ENCODE results near the gene IFNLR1. TPM values are rescaled to one million over a fixed set of nuclear protein-coding genes. Genes with fewer than 3 reads are reported as not detected.

IFNLR1 gene
- total RNA-seq (2014; rRNA removed; shearing (Covaris generic); ENCODE audit: low replicate concordance), result 17.7 and 18.1 TPM in 2 replicates

DNA sequence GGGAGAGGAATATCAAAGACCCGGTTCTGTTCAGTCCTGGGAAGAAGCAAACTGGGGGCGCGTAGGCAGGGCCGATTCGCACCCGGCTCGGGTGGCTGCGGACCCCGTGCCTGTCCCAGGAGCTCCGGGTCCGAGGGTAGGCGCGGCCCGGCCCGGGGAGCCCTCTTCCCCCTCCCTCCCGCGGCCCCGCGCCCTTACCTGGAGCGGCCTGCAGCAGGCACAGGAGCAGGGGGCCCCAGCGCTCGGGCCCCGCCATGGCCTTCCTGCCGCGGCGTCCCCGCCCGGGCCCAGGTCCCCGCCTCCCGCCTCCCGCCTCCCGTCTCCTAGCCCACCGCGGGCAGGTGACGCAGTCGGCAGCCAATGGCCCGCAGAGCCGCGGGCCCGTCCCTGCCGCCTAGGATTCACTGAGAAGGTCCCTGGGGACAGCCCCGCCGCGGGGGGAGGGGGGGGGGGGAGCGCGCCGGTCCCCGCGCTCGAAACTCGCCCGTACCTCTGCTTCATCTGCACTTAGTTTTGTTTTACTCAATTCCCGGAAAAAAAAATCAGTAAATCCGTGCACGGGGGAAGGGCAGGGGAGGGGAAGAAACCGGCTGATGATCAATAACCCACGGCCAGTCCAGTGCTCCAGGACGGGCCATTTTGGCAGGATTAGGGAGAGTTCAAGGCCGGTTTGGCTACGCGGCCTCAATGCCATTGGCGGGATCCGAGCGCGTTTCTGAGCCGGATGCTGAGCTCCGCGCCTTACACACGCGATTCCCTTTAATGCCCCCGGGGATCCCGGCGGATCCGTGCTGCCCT is at the start of gene IFNLR1:
IFNLR1 (minus strand) TSS at position 297 of the 798 bp plus-strand sequence; CDS start at position 256, 41 bp downstream.
- Histone ChIP-seq H3K4me1 (ENCODE audit: low read length) (peaks cover 79% of the 10 kb centered on the region), H3K27ac (ENCODE audit: low read length) (peak within 1 kb of the TSS; percentile 99), H4K20me1 (ENCODE audit: insufficient read depth, low read depth, low read length) (no peaks in the 10 kb centered on the region), H3K9ac (ENCODE audit: low read length) (peak within 1 kb of the TSS; percentile 92), H2AFZ (ENCODE audit: low read length) (peak within 1 kb of the TSS; percentile 80; the same call in 1 of the 2 replicates), H3K9me2 (replicated peaks; ENCODE audit: insufficient read depth, low read length) (no peaks in the 10 kb centered on the region), H3K9me3 (ENCODE audit: low read length) (no peaks in the 10 kb centered on the region), H3K79me2 (ENCODE audit: low read length) (peaks cover 34% of the 10 kb centered on the region), H3K4me3 (ENCODE audit: low read length) (peak within 1 kb of the TSS; percentile 84), H3K36me3 (ENCODE audit: insufficient read depth, low read length) (no peaks in the 10 kb centered on the region), H3K27me3 (ENCODE audit: low read length) (no peaks in the 10 kb centered on the region), H3K4me2 (ENCODE audit: low read depth, low read length, poor library complexity, severe bottlenecking) (peak within 1 kb of the TSS; percentile 95)
- peak; percentile 87 for DNase-seq

DNA sequence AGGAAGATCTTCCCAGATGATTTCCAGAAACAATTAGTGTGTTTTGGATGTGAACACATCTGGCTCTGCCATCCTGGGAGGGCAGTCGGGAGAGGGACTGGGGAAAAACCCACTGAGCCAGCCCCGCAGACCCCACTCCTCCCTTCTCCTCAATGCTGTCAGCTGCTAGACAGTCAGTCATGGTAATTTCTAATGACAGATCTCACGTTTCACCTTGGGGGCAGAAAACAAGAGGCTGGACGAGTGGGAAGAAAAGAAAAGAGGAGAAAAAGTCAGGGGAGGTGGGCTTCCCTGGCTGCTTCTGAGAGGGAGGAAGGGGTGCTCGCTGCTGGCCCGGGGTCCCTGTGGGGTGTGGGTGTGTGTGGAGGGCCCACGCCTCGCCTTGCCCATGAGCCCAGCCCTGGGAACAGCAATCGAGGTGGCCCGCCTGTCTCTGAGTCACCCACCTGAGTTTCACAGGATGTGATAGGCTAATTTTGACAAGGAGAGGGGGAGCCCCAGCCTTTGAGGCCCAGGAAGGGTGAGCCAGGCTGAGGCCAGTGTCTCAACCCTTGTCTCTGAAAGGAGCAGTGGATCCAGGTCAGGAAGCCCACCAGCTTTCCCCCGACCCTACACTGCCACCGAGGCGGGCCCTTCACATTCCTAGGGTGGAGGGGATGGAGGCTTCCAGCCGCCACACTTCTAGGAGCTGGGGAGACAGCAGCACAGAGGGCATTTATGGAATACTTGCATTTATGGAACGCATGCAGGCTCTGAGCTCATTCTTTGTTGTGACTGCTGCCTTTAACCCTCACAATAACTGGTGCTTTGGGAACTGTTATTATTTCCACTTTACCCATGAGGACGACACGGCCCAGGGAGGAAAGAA is 49.1 kb upstream of the IFNLR1 start:
- no peak for DNase-seq
- Histone ChIP-seq H3K36me3 (ENCODE audit: insufficient read depth, low read length) (no peaks in the 10 kb centered on the region), H3K79me2 (ENCODE audit: low read length) (no peaks in the 10 kb centered on the region), H3K4me2 (ENCODE audit: low read depth, low read length, poor library complexity, severe bottlenecking) (no peak overlapping the region), H3K4me1 (ENCODE audit: low read length) (no peaks in the 10 kb centered on the region), H3K9ac (ENCODE audit: low read length) (no peak overlapping the region), H3K27me3 (ENCODE audit: low read length) (no peaks in the 10 kb centered on the region), H3K9me3 (ENCODE audit: low read length) (no peaks in the 10 kb centered on the region), H3K27ac (ENCODE audit: low read length) (no peak overlapping the region), H4K20me1 (ENCODE audit: insufficient read depth, low read depth, low read length) (no peaks in the 10 kb centered on the region), H2AFZ (ENCODE audit: low read length) (no peak overlapping the region), H3K4me3 (ENCODE audit: low read length) (no peak overlapping the region), H3K9me2 (replicated peaks; ENCODE audit: insufficient read depth, low read length) (no peaks in the 10 kb centered on the region)

DNA sequence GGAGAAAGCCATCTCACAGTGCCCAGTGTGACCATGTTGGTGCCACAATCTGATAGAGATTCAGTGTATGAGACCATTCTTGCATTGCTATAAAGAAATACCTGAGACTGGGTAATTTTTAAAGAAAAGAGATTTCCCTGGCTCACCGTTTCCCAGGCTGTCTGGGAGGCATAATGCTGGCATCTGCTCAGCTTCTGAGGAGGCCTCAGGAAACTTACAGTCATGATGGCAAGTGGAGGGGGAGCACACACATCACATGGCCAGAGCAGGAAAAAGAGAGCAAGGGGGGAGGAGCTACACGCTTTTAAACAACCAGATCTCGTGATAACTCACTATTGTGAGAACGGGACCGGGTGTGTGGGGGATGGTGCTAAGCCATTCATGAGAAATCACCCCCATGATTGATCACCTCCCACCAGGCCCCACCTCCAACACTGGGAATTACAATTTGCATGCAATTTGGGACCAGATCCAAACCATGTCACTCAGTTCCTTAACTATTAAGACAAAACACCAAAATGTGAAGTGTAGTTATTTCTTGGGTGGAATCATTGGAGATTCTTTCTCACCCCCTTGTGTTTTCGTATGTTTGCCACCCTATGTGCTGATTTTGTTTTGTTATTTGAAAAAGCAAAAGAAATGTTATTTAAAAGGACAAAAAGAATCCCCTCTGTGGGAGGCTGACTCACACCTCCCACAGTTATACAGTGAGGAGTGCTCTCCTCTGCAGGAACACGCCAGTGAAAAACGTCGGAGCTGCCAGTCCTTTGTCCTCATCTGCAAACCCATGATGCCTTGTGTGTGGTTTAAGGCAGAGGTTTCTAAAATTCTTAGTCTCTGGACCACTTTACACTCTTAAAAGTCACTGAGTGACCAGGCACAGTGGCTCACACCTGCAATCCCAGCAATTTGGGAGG is 46.9 kb upstream of the IFNLR1 start:
- H3K9me2 ChIP-seq (replicated peaks; ENCODE audit: insufficient read depth, low read length), result no peaks in the 10 kb centered on the region
- H3K9me3 ChIP-seq (ENCODE audit: low read length), result no peaks in the 10 kb centered on the region
- no peaks in the 10 kb centered on the region for H3K79me2 ChIP-seq (ENCODE audit: low read length)
- H3K4me2 ChIP-seq (ENCODE audit: low read depth, low read length, poor library complexity, severe bottlenecking), result no peak overlapping the region
- H4K20me1 ChIP-seq (ENCODE audit: insufficient read depth, low read depth, low read length), result no peaks in the 10 kb centered on the region
- H3K9ac ChIP-seq (ENCODE audit: low read length), result no peak overlapping the region
- no peak overlapping the region for H3K27ac ChIP-seq (ENCODE audit: low read length)
- no peak overlapping the region for H2AFZ ChIP-seq (ENCODE audit: low read length)
- H3K4me3 ChIP-seq (ENCODE audit: low read length), result no peak overlapping the region
- DNase-seq, result no peak
- no peaks in the 10 kb centered on the region for H3K27me3 ChIP-seq (ENCODE audit: low read length)
- H3K36me3 ChIP-seq (ENCODE audit: insufficient read depth, low read length), result no peaks in the 10 kb centered on the region
- no peaks in the 10 kb centered on the region for H3K4me1 ChIP-seq (ENCODE audit: low read length)

DNA sequence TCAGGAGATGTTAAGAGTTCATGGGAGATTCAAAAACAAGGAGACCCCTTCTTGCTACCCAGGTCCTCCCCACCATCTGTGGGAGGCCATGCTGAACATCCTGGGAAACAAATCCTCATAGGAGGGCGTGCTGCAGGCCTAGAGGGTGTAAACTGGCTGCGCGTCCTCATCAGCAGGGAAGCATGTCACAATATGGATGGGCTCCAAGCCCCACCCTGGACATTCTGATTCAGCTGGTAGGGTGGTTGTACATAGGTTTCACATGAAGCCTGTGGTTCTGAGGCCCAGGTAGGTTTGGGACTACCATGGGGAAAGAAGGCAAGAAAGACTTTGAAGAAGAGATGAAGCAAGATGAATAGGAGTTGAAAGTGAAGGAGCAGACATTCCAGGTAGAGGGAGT is 44.6 kb upstream of the IFNLR1 start:
- Histone ChIP-seq H3K36me3 (ENCODE audit: insufficient read depth, low read length) (no peaks in the 10 kb centered on the region), H3K4me1 (ENCODE audit: low read length) (no peaks in the 10 kb centered on the region), H3K27ac (ENCODE audit: low read length) (no peak overlapping the region), H4K20me1 (ENCODE audit: insufficient read depth, low read depth, low read length) (no peaks in the 10 kb centered on the region), H3K4me3 (ENCODE audit: low read length) (no peak overlapping the region), H3K4me2 (ENCODE audit: low read depth, low read length, poor library complexity, severe bottlenecking) (no peak overlapping the region), H3K9me3 (ENCODE audit: low read length) (no peaks in the 10 kb centered on the region), H3K9ac (ENCODE audit: low read length) (no peak overlapping the region), H3K9me2 (replicated peaks; ENCODE audit: insufficient read depth, low read length) (no peaks in the 10 kb centered on the region), H2AFZ (ENCODE audit: low read length) (no peak overlapping the region), H3K27me3 (ENCODE audit: low read length) (no peaks in the 10 kb centered on the region), H3K79me2 (ENCODE audit: low read length) (no peaks in the 10 kb centered on the region)
- DNase-seq, result no peak

DNA sequence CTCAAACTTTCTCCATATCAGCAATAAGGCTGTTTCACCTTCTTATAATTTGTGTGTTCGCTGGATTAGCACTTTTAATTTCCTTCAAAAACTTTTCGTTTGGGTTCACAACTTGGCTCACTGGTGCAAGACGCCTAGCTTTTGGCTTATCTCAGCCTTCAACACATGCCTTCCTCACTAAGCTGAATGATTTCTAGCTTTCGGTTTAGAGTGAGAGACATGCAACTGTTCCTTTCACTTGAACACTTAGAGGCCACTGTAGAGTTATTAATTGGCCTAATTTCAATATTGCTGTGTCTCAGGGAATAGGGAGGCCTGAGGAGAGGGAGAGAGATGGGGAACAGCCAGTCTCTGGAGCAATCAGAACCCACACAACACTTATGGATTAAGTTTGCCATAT is 41.2 kb upstream of the IFNLR1 start:
- DNase-seq, result no peak
- H3K4me1 ChIP-seq (ENCODE audit: low read length), result no peaks in the 10 kb centered on the region
- no peaks in the 10 kb centered on the region for H3K27me3 ChIP-seq (ENCODE audit: low read length)
- no peak overlapping the region for H3K27ac ChIP-seq (ENCODE audit: low read length)
- no peaks in the 10 kb centered on the region for H4K20me1 ChIP-seq (ENCODE audit: insufficient read depth, low read depth, low read length)
- H3K9me2 ChIP-seq (replicated peaks; ENCODE audit: insufficient read depth, low read length), result no peaks in the 10 kb centered on the region
- H3K36me3 ChIP-seq (ENCODE audit: insufficient read depth, low read length), result no peaks in the 10 kb centered on the region
- H3K9me3 ChIP-seq (ENCODE audit: low read length), result no peaks in the 10 kb centered on the region
- H3K4me3 ChIP-seq (ENCODE audit: low read length), result no peak overlapping the region
- H3K79me2 ChIP-seq (ENCODE audit: low read length), result no peaks in the 10 kb centered on the region
- no peak overlapping the region for H3K4me2 ChIP-seq (ENCODE audit: low read depth, low read length, poor library complexity, severe bottlenecking)
- no peak overlapping the region for H3K9ac ChIP-seq (ENCODE audit: low read length)
- H2AFZ ChIP-seq (ENCODE audit: low read length), result no peak overlapping the region

DNA sequence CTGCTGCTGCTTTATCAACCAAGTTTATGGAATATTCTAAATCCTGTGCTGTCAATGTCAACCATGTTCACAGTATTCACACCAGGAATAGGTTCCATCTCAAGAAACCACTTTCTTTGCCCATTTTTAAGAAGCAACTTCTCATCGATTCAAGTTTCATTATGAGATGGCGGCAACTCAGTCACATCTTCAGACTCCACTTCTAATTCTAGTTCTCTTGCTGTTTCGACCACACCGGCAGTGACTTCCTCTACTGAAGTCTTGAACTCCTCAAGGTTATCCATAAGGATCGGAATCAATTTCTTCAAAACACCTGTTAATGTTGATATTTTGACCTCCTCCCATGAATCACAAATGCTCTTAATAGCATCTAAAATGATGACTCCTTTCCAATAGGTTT is 39.7 kb upstream of the IFNLR1 start:
- no peaks in the 10 kb centered on the region for H4K20me1 ChIP-seq (ENCODE audit: insufficient read depth, low read depth, low read length)
- no peak overlapping the region for H2AFZ ChIP-seq (ENCODE audit: low read length)
- H3K9ac ChIP-seq (ENCODE audit: low read length), result no peak overlapping the region
- H3K4me3 ChIP-seq (ENCODE audit: low read length), result no peak overlapping the region
- H3K4me1 ChIP-seq (ENCODE audit: low read length), result no peaks in the 10 kb centered on the region
- H3K4me2 ChIP-seq (ENCODE audit: low read depth, low read length, poor library complexity, severe bottlenecking), result no peak overlapping the region
- DNase-seq, result no peak
- no peaks in the 10 kb centered on the region for H3K9me3 ChIP-seq (ENCODE audit: low read length)
- H3K36me3 ChIP-seq (ENCODE audit: insufficient read depth, low read length), result no peaks in the 10 kb centered on the region
- H3K27me3 ChIP-seq (ENCODE audit: low read length), result no peaks in the 10 kb centered on the region
- no peaks in the 10 kb centered on the region for H3K79me2 ChIP-seq (ENCODE audit: low read length)
- no peaks in the 10 kb centered on the region for H3K9me2 ChIP-seq (replicated peaks; ENCODE audit: insufficient read depth, low read length)
- H3K27ac ChIP-seq (ENCODE audit: low read length), result no peak overlapping the region

DNA sequence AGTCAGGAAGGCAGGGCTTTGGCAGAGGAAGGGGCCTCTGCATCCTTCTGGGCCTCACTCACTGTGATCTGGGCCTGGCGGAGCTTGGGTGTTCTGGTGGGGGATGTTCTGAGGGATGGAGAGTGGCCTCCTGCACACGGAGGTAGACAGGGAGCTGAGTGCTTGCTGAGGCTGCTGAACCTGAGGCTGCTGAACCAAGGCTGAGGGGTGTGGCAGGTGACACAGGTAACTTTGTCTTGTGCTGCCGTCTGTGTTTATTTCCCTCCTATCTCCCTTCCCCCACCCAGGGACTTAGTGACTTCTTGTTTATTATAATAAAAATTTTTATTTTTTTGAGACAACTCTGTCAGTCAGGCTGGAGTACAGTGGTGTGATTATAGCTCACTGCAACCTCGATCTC is 37.7 kb upstream of the IFNLR1 start:
- Histone ChIP-seq H2AFZ (ENCODE audit: low read length) (no peak overlapping the region), H3K9me2 (replicated peaks; ENCODE audit: insufficient read depth, low read length) (no peaks in the 10 kb centered on the region), H3K9ac (ENCODE audit: low read length) (no peak overlapping the region), H4K20me1 (ENCODE audit: insufficient read depth, low read depth, low read length) (no peaks in the 10 kb centered on the region), H3K27me3 (ENCODE audit: low read length) (no peaks in the 10 kb centered on the region), H3K4me1 (ENCODE audit: low read length) (no peaks in the 10 kb centered on the region), H3K27ac (ENCODE audit: low read length) (no peak overlapping the region), H3K4me2 (ENCODE audit: low read depth, low read length, poor library complexity, severe bottlenecking) (no peak overlapping the region), H3K9me3 (ENCODE audit: low read length) (no peaks in the 10 kb centered on the region), H3K4me3 (ENCODE audit: low read length) (no peak overlapping the region), H3K79me2 (ENCODE audit: low read length) (no peaks in the 10 kb centered on the region), H3K36me3 (ENCODE audit: insufficient read depth, low read length) (no peaks in the 10 kb centered on the region)
- DNase-seq, result no peak
